Rectal smooth muscle tissue (tissue), 1 donor: ENCODE data around the gene WFIKKN2.
"Not testable (repeated sequence)": the region's sequence is repeated elsewhere in the genome, so short reads cannot be mapped to it uniquely, and the experiment has no call there.

Source experiments
- H3K27ac ChIP-seq: one replicate; pipeline ENCODE4 v1.7.0; 2013; ENCODE audit warnings: low read depth, low read length, inconsistent platforms
- H3K27me3 ChIP-seq: one replicate; pipeline ENCODE4 v1.7.0; 2013; ENCODE audit warnings: low read length; ENCODE audit not compliant: control insufficient read depth, insufficient read depth
- H3K36me3 ChIP-seq: one replicate; pipeline ENCODE4 v1.7.0; 2013; ENCODE audit warnings: low read length; ENCODE audit not compliant: control insufficient read depth, insufficient read depth
- H3K4me1 ChIP-seq: one replicate; pipeline ENCODE4 v1.7.0; 2013; ENCODE audit warnings: low read length; ENCODE audit not compliant: control insufficient read depth, insufficient read depth
- H3K4me3 ChIP-seq: one replicate; pipeline ENCODE4 v1.7.0; 2013; ENCODE audit warnings: low read length
- H3K9ac ChIP-seq: one replicate; pipeline ENCODE4 v1.7.0; 2013; ENCODE audit warnings: low read length

The WFIKKN2 gene

GRCh38 chr17:50802609-50803571 lies 32.5 kb upstream of the WFIKKN2 start:
- no peaks in the 10 kb centered on the region for H3K36me3 ChIP-seq
- H3K27me3 ChIP-seq: no peaks in the 10 kb centered on the region
- no peaks in the 10 kb centered on the region for H3K4me1 ChIP-seq
- no peak overlapping the region for H3K27ac ChIP-seq
- H3K4me3 ChIP-seq: no peak overlapping the region
- H3K9ac ChIP-seq: no peak overlapping the region

- Histone ChIP-seq H3K27me3 (no peaks in the 10 kb centered on the region), H3K4me1 (no peaks in the 10 kb centered on the region), H3K4me3 (no peak overlapping the region), H3K27ac (no peak overlapping the region), H3K9ac (no peak overlapping the region), H3K36me3 (no peaks in the 10 kb centered on the region)
Measured at GRCh38 chr17:50803676-50804075, 31.7 kb upstream of the WFIKKN2 start.

- H3K4me1 ChIP-seq, H3K9ac ChIP-seq, H3K27me3 ChIP-seq: not testable (repeated sequence)
Measured at GRCh38 chr17:50804749-50805475, 30.5 kb upstream of the WFIKKN2 start.

GRCh38 chr17:50805486-50805885 lies 29.9 kb upstream of the WFIKKN2 start:
- no peak overlapping the region for H3K4me3 ChIP-seq
- H3K4me1 ChIP-seq: no peaks in the 10 kb centered on the region
- no peak overlapping the region for H3K9ac ChIP-seq
- H3K27me3 ChIP-seq: no peaks in the 10 kb centered on the region
- H3K27ac ChIP-seq: no peak overlapping the region
- H3K36me3 ChIP-seq: no peaks in the 10 kb centered on the region

More at GRCh38 chr17:50804749-50805475, 30.5 kb upstream of the WFIKKN2 start:
- H3K27ac ChIP-seq, H3K36me3 ChIP-seq, H3K4me3 ChIP-seq: not testable (repeated sequence)

GRCh38 chr17:50806141-50806643 lies 29.2 kb upstream of the WFIKKN2 start:
- Histone ChIP-seq H3K9ac (no peak overlapping the region), H3K36me3 (no peaks in the 10 kb centered on the region), H3K27ac (no peak overlapping the region), H3K4me3 (no peak overlapping the region), H3K4me1 (no peaks in the 10 kb centered on the region), H3K27me3 (no peaks in the 10 kb centered on the region)

GRCh38 chr17:50807009-50807408 lies 28.4 kb upstream of the WFIKKN2 start:
- Histone ChIP-seq H3K27ac (no peak overlapping the region), H3K27me3 (no peaks in the 10 kb centered on the region), H3K4me1 (no peaks in the 10 kb centered on the region), H3K4me3 (no peak overlapping the region), H3K36me3 (no peaks in the 10 kb centered on the region), H3K9ac (no peak overlapping the region)

GRCh38 chr17:50807675-50808074 lies 27.7 kb upstream of the WFIKKN2 start:
- Histone ChIP-seq H3K4me3 (no peak overlapping the region), H3K9ac (no peak overlapping the region), H3K36me3 (no peaks in the 10 kb centered on the region), H3K27me3 (no peaks in the 10 kb centered on the region), H3K27ac (no peak overlapping the region), H3K4me1 (no peaks in the 10 kb centered on the region)

GRCh38 chr17:50808413-50808812 lies 27.0 kb upstream of the WFIKKN2 start:
- Histone ChIP-seq H3K27ac (no peak overlapping the region), H3K4me3 (no peak overlapping the region), H3K4me1 (no peaks in the 10 kb centered on the region), H3K9ac (no peak overlapping the region), H3K27me3 (no peaks in the 10 kb centered on the region), H3K36me3 (no peaks in the 10 kb centered on the region)

- no peaks in the 10 kb centered on the region for H3K36me3 ChIP-seq
- H3K4me1 ChIP-seq: no peaks in the 10 kb centered on the region
- no peaks in the 10 kb centered on the region for H3K27me3 ChIP-seq
- no peak overlapping the region for H3K4me3 ChIP-seq
- H3K27ac ChIP-seq: no peak overlapping the region
- no peak overlapping the region for H3K9ac ChIP-seq
Measured at GRCh38 chr17:50808888-50809287, 26.5 kb upstream of the WFIKKN2 start.

- Histone ChIP-seq H3K9ac (no peak overlapping the region), H3K4me1 (no peaks in the 10 kb centered on the region), H3K27ac (no peak overlapping the region), H3K36me3 (no peaks in the 10 kb centered on the region), H3K27me3 (no peaks in the 10 kb centered on the region), H3K4me3 (no peak overlapping the region)
Measured at GRCh38 chr17:50813583-50813982, 21.8 kb upstream of the WFIKKN2 start.

- Histone ChIP-seq H3K36me3 (no peaks in the 10 kb centered on the region), H3K4me3 (no peak overlapping the region), H3K27ac (no peak overlapping the region)
Measured at GRCh38 chr17:50815400-50815799, 20.0 kb upstream of the WFIKKN2 start.

GRCh38 chr17:50816271-50816670 lies 19.1 kb upstream of the WFIKKN2 start:
- no peaks in the 10 kb centered on the region for H3K36me3 ChIP-seq
- no peaks in the 10 kb centered on the region for H3K4me1 ChIP-seq
- H3K4me3 ChIP-seq: no peak overlapping the region
- no peak overlapping the region for H3K9ac ChIP-seq
- H3K27ac ChIP-seq: no peak overlapping the region
- no peaks in the 10 kb centered on the region for H3K27me3 ChIP-seq

More at GRCh38 chr17:50815400-50815799, 20.0 kb upstream of the WFIKKN2 start:
- Histone ChIP-seq H3K9ac (no peak overlapping the region), H3K4me1 (no peaks in the 10 kb centered on the region), H3K27me3 (no peaks in the 10 kb centered on the region)
